ENCODE data around the gene EXPH5.

- TF ChIP-seq EZH2 (IDR thresholded peaks at IDR 0.05; ENCODE audit: low read length, unreplicated experiment) (no peak), CTCF (conservative IDR thresholded peaks at IDR 0.05; ENCODE audit: low read depth, low read length) (no peak)
Observed at GRCh38 chr11:108497317-108498045, 96.1 kb downstream of the EXPH5 start.
